Esophagus muscularis mucosa (tissue), 4 donors: ENCODE results near the gene DNLZ.

Experiments
- EP300 ChIP-seq: sonication (generic); formaldehyde crosslinking; IDR thresholded peaks from one replicate; pipeline ENCODE4 v1.6.1; 2017; ENCODE audit warnings: antibody characterized with exemption
- POLR2A ChIP-seq: fragments of 450-650 bp; IDR thresholded peaks from one replicate; pipeline ENCODE4 v1.6.1; 2017; ENCODE audit warnings: antibody characterized with exemption, moderate library complexity, mild to moderate bottlenecking, low read depth
- POLR2AphosphoS5 ChIP-seq, 2 donors: sonication (generic); formaldehyde crosslinking; IDR thresholded peaks; one replicate each; pipeline ENCODE4 v1.6.1; 2017; ENCODE audit warnings: antibody characterized with exemption in 2 of 2
- TF ChIP-seq, protein P1 (sequence below), 3 experiments: fragments of 200-600 bp in 2 of 3; fragments of 450-650 bp in 1 of 3; sonication (generic) in 2 of 3; IDR thresholded peaks; one replicate each; pipeline ENCODE4 v1.5.1; 2017 to 2019; ENCODE audit warnings: antibody characterized with exemption in 3 of 3, mild to moderate bottlenecking in 2 of 3, moderate library complexity in 1 of 3

DNA sequence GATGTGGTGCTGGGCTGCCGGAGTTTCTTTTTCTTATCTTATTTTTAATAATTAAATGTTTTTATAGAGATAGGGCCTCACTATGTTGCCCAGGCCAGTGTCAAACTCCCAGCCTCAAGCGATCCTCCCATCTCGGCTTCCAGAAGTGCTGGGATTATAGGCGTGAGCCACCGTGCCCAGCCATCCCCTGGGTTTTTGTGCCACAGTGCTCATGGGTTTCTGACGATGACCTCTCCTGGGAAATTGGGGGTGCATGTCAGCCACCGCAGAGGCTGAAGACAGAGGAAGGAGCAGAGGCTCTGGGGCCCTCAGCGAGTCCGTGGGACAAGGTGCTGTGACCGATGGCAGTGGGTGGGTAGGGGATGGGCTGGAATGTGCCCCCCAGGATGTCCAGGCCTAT is 21.8 kb downstream of the DNLZ start:
- TF ChIP-seq, protein P1, sequence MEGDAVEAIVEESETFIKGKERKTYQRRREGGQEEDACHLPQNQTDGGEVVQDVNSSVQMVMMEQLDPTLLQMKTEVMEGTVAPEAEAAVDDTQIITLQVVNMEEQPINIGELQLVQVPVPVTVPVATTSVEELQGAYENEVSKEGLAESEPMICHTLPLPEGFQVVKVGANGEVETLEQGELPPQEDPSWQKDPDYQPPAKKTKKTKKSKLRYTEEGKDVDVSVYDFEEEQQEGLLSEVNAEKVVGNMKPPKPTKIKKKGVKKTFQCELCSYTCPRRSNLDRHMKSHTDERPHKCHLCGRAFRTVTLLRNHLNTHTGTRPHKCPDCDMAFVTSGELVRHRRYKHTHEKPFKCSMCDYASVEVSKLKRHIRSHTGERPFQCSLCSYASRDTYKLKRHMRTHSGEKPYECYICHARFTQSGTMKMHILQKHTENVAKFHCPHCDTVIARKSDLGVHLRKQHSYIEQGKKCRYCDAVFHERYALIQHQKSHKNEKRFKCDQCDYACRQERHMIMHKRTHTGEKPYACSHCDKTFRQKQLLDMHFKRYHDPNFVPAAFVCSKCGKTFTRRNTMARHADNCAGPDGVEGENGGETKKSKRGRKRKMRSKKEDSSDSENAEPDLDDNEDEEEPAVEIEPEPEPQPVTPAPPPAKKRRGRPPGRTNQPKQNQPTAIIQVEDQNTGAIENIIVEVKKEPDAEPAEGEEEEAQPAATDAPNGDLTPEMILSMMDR (IDR thresholded peaks at IDR 0.05): no peak
- TF ChIP-seq POLR2AphosphoS5 (IDR thresholded peaks at IDR 0.05): no peak
- TF ChIP-seq EP300: no peak
- no peak for TF ChIP-seq POLR2A
